Gastroesophageal sphincter (tissue), 3 donors: ENCODE measurements around the gene VMAC.

Experiments used
- POLR2A ChIP-seq, 2 donors: fragments of 450-650 bp; IDR thresholded peaks; one replicate each; pipeline ENCODE4 v1.6.1; 2017; ENCODE audit warnings: antibody characterized with exemption in 2 of 2, mild to moderate bottlenecking in 2 of 2, moderate library complexity in 1 of 2
- POLR2AphosphoS5 ChIP-seq: sonication (generic); formaldehyde crosslinking; IDR thresholded peaks from one replicate; pipeline ENCODE4 v1.6.1; 2017; ENCODE audit warnings: antibody characterized with exemption
- TF ChIP-seq, protein P1 (sequence below), 4 experiments: fragments of 200-600 bp in 2 of 4; fragments of 450-650 bp in 2 of 4; sonication (generic) in 1 of 4; IDR thresholded peaks; one replicate each; pipeline ENCODE4 v1.5.1; 2017 to 2019; ENCODE audit warnings: antibody characterized with exemption in 4 of 4, mild to moderate bottlenecking in 2 of 4, moderate library complexity in 2 of 4

DNA sequence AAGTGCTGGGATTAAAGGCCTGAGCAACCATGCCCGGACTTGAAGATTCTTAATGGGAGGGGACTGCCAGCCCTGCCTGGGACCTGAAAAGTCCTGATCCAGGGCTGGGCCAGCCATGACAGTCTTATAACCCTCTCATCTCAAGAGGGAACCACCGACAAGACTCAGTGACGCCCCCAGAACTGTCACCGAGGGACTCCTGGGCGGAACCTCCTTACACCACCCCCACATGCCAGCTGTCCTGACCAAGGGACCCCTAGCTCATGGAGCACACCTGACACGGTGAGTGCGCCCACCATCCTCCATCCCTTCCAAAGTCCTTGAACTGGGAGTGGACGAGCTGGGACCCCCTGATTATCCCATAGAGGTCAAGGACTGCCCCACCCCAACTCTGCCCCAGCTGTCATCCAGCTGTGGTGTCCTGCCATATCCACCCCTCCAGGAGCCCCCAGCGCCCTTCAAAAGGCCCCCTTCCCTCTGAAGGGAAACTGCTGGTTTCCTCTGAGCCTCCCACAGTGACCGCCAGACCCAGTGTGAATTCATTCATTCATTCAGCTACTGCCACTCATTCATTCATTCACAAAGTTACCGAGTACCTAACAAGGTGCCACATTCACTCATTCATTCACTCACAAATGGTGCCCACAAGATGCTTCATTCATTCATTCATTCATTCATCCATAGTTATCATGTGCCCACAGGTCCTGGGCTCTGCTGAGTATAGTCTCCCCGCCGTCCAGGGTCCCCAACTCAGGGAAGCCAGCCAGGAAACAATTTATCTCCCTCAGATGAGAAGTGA lies 4.7 kb upstream of the VMAC start:
- TF ChIP-seq, protein P1, sequence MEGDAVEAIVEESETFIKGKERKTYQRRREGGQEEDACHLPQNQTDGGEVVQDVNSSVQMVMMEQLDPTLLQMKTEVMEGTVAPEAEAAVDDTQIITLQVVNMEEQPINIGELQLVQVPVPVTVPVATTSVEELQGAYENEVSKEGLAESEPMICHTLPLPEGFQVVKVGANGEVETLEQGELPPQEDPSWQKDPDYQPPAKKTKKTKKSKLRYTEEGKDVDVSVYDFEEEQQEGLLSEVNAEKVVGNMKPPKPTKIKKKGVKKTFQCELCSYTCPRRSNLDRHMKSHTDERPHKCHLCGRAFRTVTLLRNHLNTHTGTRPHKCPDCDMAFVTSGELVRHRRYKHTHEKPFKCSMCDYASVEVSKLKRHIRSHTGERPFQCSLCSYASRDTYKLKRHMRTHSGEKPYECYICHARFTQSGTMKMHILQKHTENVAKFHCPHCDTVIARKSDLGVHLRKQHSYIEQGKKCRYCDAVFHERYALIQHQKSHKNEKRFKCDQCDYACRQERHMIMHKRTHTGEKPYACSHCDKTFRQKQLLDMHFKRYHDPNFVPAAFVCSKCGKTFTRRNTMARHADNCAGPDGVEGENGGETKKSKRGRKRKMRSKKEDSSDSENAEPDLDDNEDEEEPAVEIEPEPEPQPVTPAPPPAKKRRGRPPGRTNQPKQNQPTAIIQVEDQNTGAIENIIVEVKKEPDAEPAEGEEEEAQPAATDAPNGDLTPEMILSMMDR (IDR thresholded peaks at IDR 0.05): no peak
- TF ChIP-seq POLR2AphosphoS5 (no peak), POLR2A (IDR thresholded peaks at IDR 0.05) (no peak)
